ENCODE results near the gene CASP4.

CASP4 gene

GRCh38 chr11:104957280-104957679, 11.1 kb downstream of the CASP4 start:
- no peaks in the 10 kb centered on the region for H3K9me3 ChIP-seq (ENCODE audit: insufficient read depth, low read depth, low read length)
- H4K20me1 ChIP-seq (ENCODE audit: insufficient read depth, low read length, poor library complexity, severe bottlenecking): no peaks in the 10 kb centered on the region
- H3K4me2 ChIP-seq (ENCODE audit: low read depth, low read length, poor library complexity, severe bottlenecking): peak overlapping the region; percentile 40
- H3K79me2 ChIP-seq (ENCODE audit: insufficient read depth, low read length): no peaks in the 10 kb centered on the region; the same call in 1 of the 2 replicates
- H3K9me2 ChIP-seq (replicated peaks; ENCODE audit: low read depth, low read length): no peaks in the 10 kb centered on the region
- H3K36me3 ChIP-seq (ENCODE audit: insufficient read depth, low read length): peaks cover 12% of the 10 kb centered on the region; the same call in 1 of the 2 replicates
- no peak overlapping the region for H2AFZ ChIP-seq (ENCODE audit: low read length)
- no peak for TF ChIP-seq CTCF (conservative IDR thresholded peaks at IDR 0.05; ENCODE audit: low read length)
- TF ChIP-seq EZH2phosphoT487 (IDR thresholded peaks at IDR 0.05; ENCODE audit: borderline replicate concordance): no peak
- H3K9ac ChIP-seq (ENCODE audit: low read depth, low read length, poor library complexity, severe bottlenecking): no peak overlapping the region
- peaks cover 17% of the 10 kb centered on the region for H3K4me1 ChIP-seq (ENCODE audit: insufficient read depth, low read length, poor library complexity, severe bottlenecking)
- no peaks in the 10 kb centered on the region for H3K27me3 ChIP-seq (ENCODE audit: insufficient read depth, low read length, poor library complexity, severe bottlenecking)
- H3K4me3 ChIP-seq (ENCODE audit: low read length, poor library complexity, severe bottlenecking): no peak overlapping the region
- no peaks in the 10 kb centered on the region for H3F3A ChIP-seq (ENCODE audit: low read depth)

GRCh38 chr11:104956528-104956927, 11.8 kb downstream of the CASP4 start:
- H3K9me3 ChIP-seq (ENCODE audit: insufficient read depth, low read depth, low read length): no peaks in the 10 kb centered on the region
- no peak for TF ChIP-seq CTCF (conservative IDR thresholded peaks at IDR 0.05; ENCODE audit: low read length)
- no peak for TF ChIP-seq EZH2phosphoT487 (IDR thresholded peaks at IDR 0.05; ENCODE audit: borderline replicate concordance)

GRCh38 chr11:104946907-104947306, 21.5 kb downstream of the CASP4 start:
- Histone ChIP-seq H3K4me2 (ENCODE audit: low read depth, low read length, poor library complexity, severe bottlenecking) (no peak overlapping the region), H3K36me3 (ENCODE audit: insufficient read depth, low read length) (peaks cover 18% of the 10 kb centered on the region; the same call in 1 of the 2 replicates)

More at GRCh38 chr11:104956528-104956927, 11.8 kb downstream of the CASP4 start:
- no peaks in the 10 kb centered on the region for H3K9me2 ChIP-seq (replicated peaks; ENCODE audit: low read depth, low read length)
- H3F3A ChIP-seq (ENCODE audit: low read depth): no peaks in the 10 kb centered on the region
- H3K4me3 ChIP-seq (ENCODE audit: low read length, poor library complexity, severe bottlenecking): no peak overlapping the region
- H3K4me1 ChIP-seq (ENCODE audit: insufficient read depth, low read length, poor library complexity, severe bottlenecking): peaks cover 16% of the 10 kb centered on the region
- H3K36me3 ChIP-seq (ENCODE audit: insufficient read depth, low read length): peaks cover 12% of the 10 kb centered on the region; the same call in 1 of the 2 replicates
- H3K9ac ChIP-seq (ENCODE audit: low read depth, low read length, poor library complexity, severe bottlenecking): no peak overlapping the region
- no peak overlapping the region for H2AFZ ChIP-seq (ENCODE audit: low read length)
- H4K20me1 ChIP-seq (ENCODE audit: insufficient read depth, low read length, poor library complexity, severe bottlenecking): no peaks in the 10 kb centered on the region
- peak overlapping the region; percentile 7 for H3K4me2 ChIP-seq (ENCODE audit: low read depth, low read length, poor library complexity, severe bottlenecking)
- H3K27me3 ChIP-seq (ENCODE audit: insufficient read depth, low read length, poor library complexity, severe bottlenecking): no peaks in the 10 kb centered on the region
- H3K79me2 ChIP-seq (ENCODE audit: insufficient read depth, low read length): no peaks in the 10 kb centered on the region; the same call in 1 of the 2 replicates

More at GRCh38 chr11:104946907-104947306, 21.5 kb downstream of the CASP4 start:
- Histone ChIP-seq H3K9me2 (replicated peaks; ENCODE audit: low read depth, low read length) (no peaks in the 10 kb centered on the region), H3K4me1 (ENCODE audit: insufficient read depth, low read length, poor library complexity, severe bottlenecking) (peaks cover 3% of the 10 kb centered on the region), H4K20me1 (ENCODE audit: insufficient read depth, low read length, poor library complexity, severe bottlenecking) (no peaks in the 10 kb centered on the region), H3F3A (ENCODE audit: low read depth) (no peaks in the 10 kb centered on the region), H3K9me3 (ENCODE audit: insufficient read depth, low read depth, low read length) (no peaks in the 10 kb centered on the region), H2AFZ (ENCODE audit: low read length) (no peak overlapping the region), H3K27me3 (ENCODE audit: insufficient read depth, low read length, poor library complexity, severe bottlenecking) (no peaks in the 10 kb centered on the region), H3K9ac (ENCODE audit: low read depth, low read length, poor library complexity, severe bottlenecking) (no peak overlapping the region), H3K4me3 (ENCODE audit: low read length, poor library complexity, severe bottlenecking) (no peak overlapping the region), H3K79me2 (ENCODE audit: insufficient read depth, low read length) (no peaks in the 10 kb centered on the region)
- TF ChIP-seq EZH2phosphoT487 (IDR thresholded peaks at IDR 0.05; ENCODE audit: borderline replicate concordance) (no peak), CTCF (conservative IDR thresholded peaks at IDR 0.05; ENCODE audit: low read length) (peak; percentile 67)

All from Loucy (cell line).